Adipose tissue (tissue), 3 donors: ENCODE results near the gene ZCCHC12. TPM values are rescaled to one million over a fixed set of nuclear protein-coding genes. Genes with fewer than 3 reads are reported as not detected.
"Not testable (repeated sequence)": the region's sequence is repeated elsewhere in the genome, so short reads cannot be mapped to it uniquely, and the experiment has no call there.

Source experiments
- H3K27ac ChIP-seq: one replicate; pipeline ENCODE4 v1.5.1; 2013; ENCODE audit warnings: low read depth, low read length
- WGBS, 3 donors: extraction: QIAGEN DNeasy Blood & Tissue Kit; methylation state at CpG; one replicate each; pipeline ENCODE4 v1.1.7; 2013; 5-methylcytosine and 5-hydroxymethylcytosine counted together
- polyA plus RNA-seq, 3 donors: library from polyadenylated mRNA; stranded (reverse); fragments of 200-250 nt; gene quantifications; one replicate each; pipeline ENCODE4 v1.2.3, GENCODE V29; 2013
- donor health status: healthy with polysubstance abuse.
- donor health status: Bipolar disorder and iron deficiency.
- donor health status: healthy.

Gene ZCCHC12
- under 1 TPM in 2 of 3 donors, not detected in 1; 0.09 to 0.12 TPM for polyA plus RNA-seq

DNA sequence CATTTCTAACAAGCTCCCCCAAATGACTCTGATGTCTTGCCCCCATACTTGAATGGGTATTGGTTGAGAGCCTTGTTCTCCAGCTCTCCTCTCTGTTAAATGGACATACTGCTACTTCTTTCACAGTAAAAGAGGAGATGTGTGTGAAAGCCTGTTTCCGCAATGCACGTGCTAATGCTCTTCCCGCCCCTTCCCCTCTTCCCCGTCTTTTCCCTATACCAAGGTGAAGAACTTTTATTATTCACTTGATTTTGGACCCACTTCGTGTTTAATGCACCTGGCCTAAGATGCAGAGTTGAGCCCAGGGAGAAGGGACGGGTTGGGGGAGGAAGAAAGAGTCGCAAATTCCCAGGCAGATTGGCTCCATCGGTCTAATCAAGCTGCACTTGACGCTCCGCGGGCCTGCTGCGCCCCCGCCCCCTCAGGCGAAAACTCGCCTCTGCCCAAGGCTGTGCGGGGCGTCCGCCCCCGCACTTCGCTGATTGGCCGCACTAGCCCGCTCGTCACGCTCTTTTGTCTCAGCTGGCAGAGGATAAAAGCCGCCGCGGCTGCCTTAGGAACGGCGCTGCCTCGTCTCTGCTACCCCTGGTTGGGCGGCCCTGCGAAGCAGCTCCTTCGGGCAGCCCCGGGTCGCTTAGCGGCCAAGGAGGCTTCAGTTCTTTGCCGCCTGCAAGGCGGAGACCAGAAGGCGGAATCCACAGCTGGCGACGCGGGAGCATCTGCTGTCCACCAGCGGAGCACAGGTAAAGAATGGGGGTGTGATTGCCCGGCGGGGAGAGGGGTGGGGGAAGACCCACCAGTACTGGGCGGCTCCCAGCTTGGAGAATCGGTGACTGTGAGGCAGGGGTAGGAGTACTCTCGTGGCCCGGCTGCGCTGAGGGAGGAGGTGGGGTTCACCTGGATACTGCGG, at the start of gene ZCCHC12:
Gene ZCCHC12, plus strand, starts transcription at position 562 of the 910 bp plus-strand sequence. CDS start 1,421 bp downstream, outside the sequence.
- 3 to 28% (median 6%) methylated on average over 45 to 51 of the region's 51 CpGs for WGBS, 3 donors
- H3K27ac ChIP-seq, result no peak within 1 kb of the TSS

DNA sequence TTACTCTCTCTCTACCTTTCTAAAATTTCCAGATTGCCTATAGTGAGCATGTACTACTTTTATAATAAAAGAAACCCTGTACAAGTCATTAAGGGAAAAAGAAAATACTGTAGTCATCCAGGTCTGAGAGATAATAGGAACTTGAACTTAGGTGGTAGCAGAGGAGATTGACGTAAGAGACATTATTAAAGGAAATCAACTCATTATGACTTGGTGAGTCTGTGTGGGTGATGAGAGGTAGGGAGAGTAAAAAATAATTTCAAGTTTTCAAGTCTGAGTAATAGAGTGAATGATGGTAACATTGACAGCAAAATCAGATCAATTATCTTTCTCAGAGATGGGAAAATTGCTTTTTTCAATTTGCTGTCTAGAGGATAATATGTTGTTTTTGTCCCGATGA, 44.0 kb upstream of the ZCCHC12 start:
- no peak overlapping the region for H3K27ac ChIP-seq

DNA sequence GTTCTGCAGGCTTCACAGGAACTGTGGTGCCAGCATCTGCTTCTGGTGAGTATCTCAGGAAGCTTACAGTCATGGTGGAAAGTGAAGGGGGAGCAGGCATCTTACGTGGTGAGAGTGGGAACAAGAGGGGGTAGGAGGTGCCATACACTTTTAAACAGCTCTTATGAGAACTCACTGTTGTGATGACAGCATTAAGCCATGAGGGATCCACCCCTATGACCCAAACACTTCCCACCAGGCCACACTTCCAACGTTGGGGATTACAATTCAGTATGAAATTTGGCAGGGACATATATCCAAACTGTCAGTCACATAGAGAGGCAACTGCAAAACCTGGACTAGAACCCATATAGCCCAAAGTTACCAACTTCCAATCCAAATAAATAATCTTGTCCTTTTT, 43.1 kb upstream of the ZCCHC12 start:
- H3K27ac ChIP-seq, result no peak overlapping the region
- 24 to 73% (median 40%) methylated on average over 2 of the region's 2 CpGs for WGBS, 3 donors

More for the DNA sequence above, 44.0 kb upstream of the ZCCHC12 start:
- 81 to 96% (median 93%) methylated on average over 2 of the region's 2 CpGs for WGBS, 3 donors

DNA sequence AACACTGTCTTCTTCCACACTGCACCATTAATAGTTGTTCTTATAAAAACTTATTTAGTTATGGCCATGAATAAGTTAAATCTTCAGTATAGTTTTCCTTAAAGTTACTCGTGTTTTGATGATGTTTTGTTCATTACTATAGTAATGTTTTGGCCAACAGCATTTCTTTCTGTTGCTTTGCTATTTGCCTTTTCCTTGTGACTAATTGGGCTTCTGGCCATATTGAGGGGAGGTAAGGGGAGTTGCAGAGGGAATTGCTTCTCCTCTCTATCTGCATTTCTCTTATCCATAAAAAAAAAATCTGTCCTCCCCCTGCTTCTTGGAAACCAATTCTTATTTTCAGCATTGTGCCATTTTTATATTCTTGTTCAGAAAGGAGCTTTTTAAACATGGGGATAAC, 42.7 kb upstream of the ZCCHC12 start:
- 18 to 53% (median 40%) methylated on average over 1 of the region's 1 CpG for WGBS, 3 donors
- no peak overlapping the region for H3K27ac ChIP-seq

DNA sequence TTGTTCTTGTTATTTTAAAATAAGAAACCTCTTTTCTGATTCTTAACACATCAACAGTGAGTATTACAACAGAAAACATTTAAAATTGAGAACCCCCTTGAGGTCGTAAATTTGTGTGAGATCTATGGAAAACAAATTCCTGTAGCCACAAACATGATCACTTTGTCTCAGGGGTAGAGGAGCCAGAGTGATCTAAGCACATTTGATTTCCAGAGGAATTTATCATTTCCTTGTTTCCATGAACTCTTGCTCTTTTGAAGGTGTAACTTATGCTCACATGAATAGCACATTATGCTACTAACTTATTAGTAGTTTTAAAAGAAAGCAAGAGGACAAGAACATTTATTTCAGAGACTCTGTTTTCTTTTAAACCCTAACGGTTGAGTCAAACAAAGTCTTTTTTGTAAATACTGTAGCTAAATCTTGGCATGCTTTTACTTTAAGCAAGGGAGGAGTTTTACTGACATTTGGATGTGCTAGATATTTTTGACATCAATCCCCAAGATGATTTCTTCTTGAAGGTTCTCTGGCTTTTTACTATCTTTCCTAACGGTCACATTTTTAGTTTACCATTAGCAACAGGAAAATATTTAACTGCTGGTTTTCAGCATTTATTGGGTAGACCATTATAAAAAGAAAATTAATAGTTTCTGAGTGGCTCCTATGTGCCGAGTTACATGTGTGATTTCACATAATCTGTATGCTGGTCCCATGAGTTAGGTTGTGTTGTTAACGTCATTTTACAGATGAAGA, 27.9 kb upstream of the ZCCHC12 start:
- 48 to 55% (median 51%) methylated on average over 5 of the region's 5 CpGs for WGBS, 3 donors
- H3K27ac ChIP-seq, result no peak overlapping the region

DNA sequence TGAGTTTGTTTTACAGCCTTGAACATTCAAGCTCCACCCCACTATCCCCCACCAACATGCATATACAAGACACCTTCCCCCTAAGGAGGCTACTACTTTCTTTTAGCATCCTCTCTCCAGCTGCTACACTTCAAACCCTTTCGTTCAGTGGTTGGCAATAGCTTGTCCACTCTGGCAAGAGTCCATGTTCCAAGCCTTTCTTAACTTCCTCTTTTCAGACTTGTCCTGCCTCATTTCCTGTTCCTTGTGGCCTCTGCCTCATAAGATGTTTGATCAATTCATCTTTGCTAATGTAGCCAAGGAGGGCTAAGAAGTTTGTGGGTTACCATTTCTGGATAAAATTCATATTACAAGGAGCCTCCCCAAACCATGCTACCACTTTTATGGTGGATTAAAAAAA, 20.8 kb upstream of the ZCCHC12 start:
- 0 to 14% (median 0%) methylated on average over 1 of the region's 1 CpG for WGBS, 3 donors
- H3K27ac ChIP-seq, result no peak overlapping the region

DNA sequence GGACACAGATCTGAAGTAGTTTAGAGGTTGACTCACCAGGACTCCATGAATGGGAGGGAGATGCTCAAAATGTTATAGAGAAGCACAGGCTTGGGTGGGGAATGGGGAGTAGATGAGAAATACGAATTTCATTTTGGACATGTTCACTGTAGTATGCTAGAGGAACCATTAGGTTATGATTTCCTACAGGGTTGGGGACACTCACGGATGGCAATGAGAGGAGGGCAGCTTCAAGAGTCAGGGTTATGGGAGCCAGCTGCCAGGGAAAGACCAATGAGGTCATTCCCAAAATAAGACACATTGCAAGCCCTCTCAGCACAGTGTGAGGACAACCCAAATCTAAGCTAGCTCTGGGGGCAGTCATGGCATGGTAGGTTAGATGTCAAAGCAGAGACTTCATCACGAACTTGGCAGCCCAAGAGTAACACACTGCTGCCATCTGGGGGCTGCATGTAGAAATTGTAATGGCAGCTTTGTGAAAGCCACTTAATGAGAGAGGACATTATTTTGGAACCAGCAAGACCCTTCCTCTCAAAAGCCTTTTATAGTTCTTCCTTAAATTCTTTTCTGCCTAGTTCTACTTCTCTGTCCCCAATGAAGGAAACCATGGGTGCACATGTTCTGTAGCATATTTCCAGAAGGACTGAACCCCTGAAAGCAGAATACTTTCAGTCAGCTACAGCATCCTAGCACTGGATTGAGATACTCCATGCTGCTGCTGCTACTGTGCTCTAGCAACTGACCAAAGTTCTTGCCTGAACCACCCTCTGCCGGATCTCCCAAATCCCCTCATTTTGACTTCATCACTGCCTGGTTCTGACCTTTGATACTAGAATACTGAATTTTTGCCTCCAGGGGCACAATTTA, 16.2 kb upstream of the ZCCHC12 start:
- WGBS, 3 donors, result 26 to 50% (median 41%) methylated on average over 4 of the region's 4 CpGs
- no peak overlapping the region for H3K27ac ChIP-seq

DNA sequence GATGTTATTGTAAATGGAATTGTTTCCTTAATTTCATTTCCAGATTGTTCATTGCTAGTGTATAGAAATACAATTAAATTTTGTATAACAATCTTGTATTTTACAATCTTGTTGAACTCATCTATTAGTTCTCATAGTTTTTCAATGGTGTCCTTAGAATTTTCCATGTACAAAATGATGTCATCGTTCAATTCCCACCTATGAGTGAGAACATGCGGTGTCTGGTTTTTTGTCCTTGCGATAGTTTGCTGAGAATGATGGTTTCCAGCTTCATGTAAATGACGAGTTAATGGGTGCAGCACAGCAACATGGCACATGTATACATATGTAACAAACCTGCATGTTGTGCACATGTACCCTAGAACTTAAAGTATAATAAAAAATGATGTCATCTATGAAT, 6.4 kb upstream of the ZCCHC12 start:
- WGBS, 3 donors, result 77 to 98% (median 87%) methylated on average over 4 of the region's 4 CpGs

DNA sequence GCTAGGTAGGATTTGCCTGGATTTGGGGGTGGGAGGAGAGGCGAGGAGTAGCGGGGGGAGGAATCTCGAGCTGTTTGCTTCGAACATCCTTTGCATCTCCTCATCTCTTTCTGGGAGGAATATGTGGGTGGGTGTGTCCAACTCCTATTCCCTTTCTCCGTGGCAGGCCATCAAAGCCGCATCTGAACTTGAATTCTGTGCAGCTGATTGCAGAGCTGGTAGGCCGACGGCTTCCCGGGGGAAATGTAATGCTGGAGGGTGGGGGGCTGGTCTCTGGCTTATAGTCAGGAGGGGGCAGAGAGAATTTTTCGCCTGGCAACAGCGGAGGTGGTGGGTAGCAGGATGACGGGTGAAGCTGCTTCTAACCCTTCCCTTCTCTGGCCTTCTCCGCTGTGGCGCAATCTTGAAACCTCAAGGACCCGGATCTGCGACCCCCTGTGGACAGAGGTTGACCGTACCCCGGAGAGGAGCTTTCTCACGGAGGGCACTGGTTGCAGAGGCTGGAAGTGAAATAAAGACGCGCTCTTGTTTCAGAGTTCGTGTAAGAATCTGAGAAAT, 628 bp downstream of the ZCCHC12 start:
- no peak overlapping the region for H3K27ac ChIP-seq
- 6 to 42% (median 8%) methylated on average over 18 to 22 of the region's 22 CpGs for WGBS, 3 donors

More for the DNA sequence above, 6.4 kb upstream of the ZCCHC12 start:
- H3K27ac ChIP-seq, result not testable (repeated sequence)

DNA sequence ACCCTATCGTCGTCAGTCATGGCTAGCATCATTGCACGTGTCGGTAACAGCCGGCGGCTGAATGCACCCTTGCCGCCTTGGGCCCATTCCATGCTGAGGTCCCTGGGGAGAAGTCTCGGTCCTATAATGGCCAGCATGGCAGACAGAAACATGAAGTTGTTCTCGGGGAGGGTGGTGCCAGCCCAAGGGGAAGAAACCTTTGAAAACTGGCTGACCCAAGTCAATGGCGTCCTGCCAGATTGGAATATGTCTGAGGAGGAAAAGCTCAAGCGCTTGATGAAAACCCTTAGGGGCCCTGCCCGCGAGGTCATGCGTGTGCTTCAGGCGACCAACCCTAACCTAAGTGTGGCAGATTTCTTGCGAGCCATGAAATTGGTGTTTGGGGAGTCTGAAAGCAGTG, 1.6 kb downstream of the ZCCHC12 start:
- WGBS, 3 donors, result 24 to 45% (median 26%) methylated on average over 13 to 16 of the region's 16 CpGs
- H3K27ac ChIP-seq, result no peak overlapping the region

DNA sequence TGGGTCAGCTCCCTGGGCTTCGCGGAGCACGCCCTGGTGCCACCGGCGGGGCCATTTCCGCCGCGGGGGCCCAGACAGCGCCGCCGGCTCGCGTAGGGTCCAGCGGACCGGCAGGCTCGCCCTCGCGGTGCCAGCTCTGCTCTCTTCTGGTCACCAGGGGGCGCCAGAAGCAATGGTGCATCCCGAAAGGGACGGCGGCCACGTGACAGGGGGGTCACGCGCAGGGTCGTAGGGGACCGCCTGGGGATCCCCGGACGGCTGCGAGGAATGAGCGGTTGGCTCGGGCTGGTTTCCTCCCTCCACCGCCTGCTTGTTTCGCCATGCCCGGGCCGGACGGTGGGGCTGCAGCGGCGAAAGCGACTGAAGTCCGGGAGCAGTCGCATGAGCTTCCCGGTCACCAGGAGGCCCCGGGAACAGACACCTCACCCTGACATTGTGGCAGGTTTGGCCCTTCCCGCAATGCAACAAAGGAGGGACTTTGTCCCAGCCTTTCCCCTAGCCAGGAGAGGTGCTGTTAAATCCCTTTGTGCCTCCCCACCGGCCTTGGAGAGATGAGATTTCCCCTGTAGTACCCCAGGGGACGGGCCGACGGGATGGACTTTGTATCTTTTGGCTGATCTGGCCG, 15.8 kb downstream of the ZCCHC12 start:
- no peak overlapping the region for H3K27ac ChIP-seq
- WGBS, 3 donors, result 2 to 29% (median 5%) methylated on average over 41 to 50 of the region's 50 CpGs

DNA sequence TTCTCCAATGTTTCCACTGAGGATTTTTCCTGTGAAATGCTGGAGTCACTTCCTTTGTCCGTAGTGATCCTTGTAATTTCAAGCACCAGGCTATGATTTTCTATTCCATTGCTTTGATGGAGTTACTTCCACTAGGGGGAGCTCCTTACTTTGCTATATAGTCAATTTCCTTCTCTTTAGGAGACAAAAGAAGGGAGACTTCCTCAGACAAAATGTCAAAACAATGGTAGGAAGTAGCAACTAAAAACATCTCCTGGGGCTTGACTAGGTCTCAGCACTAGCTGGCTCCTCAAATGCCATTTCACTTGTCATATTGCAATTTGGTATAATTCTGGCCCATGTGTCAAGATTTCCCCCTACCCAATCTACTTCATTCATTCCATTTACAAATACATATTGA, 24.1 kb downstream of the ZCCHC12 start:
- no peak overlapping the region for H3K27ac ChIP-seq
- WGBS, 3 donors, result 8 to 13% (median 10%) methylated on average over 1 of the region's 1 CpG

DNA sequence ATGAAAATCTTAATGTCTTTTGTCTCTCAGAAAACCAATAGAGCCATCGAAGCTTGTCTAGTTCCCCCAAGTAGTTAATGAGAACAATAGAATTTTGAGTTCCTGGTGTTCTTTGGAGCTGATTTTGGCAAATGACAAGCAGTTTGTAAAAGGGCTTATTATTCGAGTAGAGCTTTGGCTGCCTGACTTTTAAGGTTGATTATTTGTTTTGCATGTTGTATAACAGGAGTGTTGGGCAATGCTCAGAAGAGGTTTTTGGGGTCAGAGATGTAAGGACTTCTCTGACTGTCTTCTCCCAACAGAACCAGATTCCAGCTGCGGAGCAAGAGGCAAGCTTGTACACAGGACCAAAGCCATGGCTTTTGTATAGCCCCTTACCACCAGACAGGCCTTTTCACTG, 30.0 kb downstream of the ZCCHC12 start:
- no peak overlapping the region for H3K27ac ChIP-seq
- WGBS, 3 donors, result 55 to 67% (median 58%) methylated on average over 3 of the region's 3 CpGs

DNA sequence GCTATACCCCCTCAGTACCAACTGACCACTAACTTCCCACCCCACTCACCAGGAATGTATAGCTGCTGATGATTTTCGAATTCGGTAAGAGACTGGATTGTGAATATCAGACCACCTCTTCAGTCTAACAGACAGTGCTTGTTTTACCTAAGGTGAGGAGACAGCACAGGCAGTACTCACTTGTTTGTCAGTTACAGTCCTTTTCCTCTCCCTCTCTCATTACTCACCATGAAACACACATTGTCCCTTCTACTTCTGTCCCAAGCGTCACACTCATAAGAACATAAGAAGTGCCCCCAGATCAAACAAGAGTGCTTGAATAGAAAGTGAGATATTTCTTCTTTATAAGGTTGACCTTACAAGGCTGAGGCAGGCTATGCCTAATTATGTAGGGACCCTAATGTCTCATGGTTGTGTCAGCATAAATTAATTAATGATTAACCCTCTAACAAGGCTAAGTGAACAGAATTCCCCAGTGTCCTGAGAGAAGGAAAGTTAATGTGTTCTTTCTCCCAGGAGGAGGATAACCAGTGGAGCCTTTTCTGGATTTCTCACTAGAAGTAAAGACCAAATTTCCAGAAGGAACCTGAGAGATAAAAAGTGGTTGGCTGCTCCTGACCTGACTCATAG, 32.2 kb downstream of the ZCCHC12 start:
- no peak overlapping the region for H3K27ac ChIP-seq
- WGBS, 3 donors, result 85 to 86% (median 86%) methylated on average over 3 of the region's 3 CpGs

DNA sequence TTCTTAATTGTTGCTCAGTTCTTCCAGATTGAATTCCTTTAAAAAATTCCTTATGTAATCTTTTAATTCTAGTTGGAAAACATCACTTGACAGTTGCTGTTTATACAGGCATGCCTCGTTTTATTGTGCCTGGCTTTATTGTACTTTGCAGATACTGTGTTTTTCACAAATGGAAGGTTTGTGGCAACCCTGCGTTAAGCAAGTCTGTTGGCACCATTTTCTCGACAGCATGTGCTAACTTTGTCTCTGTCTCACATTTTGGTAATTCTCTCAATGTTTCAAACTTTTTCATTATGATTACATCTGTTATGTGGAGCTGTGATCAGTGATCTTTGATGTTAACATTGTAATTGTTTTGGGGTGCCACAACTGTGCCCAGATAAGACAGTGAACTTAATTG, 33.4 kb downstream of the ZCCHC12 start:
- whole genome bisulfite sequencing, 3 donors, result 63 to 90% (median 76%) methylated on average over 3 of the region's 3 CpGs
- no peak overlapping the region for H3K27ac ChIP-seq

DNA sequence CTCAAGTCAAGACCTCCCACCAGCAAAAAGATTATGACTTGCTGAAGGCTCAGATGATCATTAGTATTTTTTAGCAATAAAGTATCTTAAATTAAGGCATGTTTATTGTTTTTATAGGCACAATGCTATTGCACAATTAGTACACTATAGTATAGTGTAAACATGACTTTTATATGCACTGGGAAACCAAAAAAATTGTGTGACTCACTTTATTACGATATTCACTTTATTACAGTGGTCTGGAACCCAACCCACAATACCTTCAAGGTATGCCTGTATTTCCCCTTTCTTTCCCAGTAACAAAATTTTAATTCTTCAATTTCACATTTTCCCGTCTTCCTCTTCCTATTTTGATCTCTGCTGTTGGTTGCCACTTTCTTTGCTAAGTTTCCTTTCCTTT, 37.7 kb downstream of the ZCCHC12 start:
- H3K27ac ChIP-seq, result no peak overlapping the region
- WGBS, 3 donors, result 64 to 93% (median 79%) methylated on average over 2 of the region's 2 CpGs

DNA sequence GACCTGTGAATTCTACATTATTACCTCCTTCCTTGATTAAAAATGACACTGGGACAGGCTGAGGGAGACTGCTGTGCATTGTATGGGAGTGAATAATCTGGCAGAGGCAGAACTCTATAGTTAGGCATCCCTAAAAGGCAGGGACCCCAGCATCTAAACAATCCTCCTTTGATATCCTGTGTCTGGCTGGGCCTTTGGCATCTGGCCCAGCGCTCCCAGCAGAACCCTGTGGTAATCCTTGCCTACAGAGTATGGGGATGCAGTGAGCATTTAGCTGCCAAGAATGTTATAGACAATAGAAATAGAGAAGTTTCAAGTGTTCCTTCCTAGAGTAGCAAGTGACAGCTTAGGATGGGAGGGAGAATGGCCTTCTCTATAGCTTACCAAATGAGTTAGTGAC, 38.5 kb downstream of the ZCCHC12 start:
- WGBS, 3 donors, result 64 to 75% (median 67%) methylated on average over 1 of the region's 1 CpG

More for the DNA sequence above, 38.5 kb downstream of the ZCCHC12 start:
- no peak overlapping the region for H3K27ac ChIP-seq
